ENCODE results near the gene FAM114A1. TPM values are rescaled to one million over a fixed set of nuclear protein-coding genes. Genes with fewer than 3 reads are reported as not detected.

Gene FAM114A1
- total and polyA plus RNA-seq, 2 experiments from 2014 or later: 13.0 to 14.5 TPM

DNA sequence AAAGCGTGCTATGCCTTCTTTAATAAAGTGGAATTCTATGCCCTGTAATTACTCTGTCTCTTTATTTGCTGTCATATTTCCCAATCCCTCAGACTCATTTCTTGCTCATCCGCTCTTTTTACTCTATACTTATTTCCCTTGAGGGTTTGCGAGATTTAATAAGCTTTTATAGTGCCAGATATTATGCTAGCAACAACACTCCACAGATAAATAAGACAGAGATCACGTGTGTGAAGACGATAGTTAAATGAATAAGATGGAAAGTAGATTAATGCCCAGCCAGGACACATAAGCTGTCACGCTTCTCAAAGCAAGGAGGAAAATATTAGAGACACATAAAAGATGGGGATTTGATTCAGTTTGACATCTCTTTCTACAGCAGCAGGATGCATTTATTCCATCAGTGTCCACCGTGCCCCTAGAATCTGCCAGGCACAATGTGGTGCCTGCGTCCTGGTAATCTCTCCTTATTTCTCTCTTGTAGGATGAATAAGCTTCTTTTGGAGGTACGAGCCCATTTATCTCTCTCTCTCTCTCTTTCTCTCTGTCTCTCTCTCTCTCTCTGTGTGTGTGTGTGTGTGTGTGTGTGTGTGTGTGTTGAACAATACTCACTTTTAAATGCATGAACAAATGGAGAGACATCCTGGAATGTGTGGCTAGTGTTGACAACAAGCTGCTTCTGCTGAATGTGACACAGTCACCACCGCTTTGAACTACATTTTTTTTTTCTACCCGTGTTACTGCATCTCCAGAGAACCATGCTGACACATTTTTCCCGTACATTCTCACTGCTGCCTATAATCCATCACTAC, 116.4 kb downstream of the FAM114A1 start (continued):
- TF ChIP-seq REST (IDR thresholded peaks at IDR 0.05; ENCODE audit: unreplicated experiment): no peak

GRCh38 chr4:38985410-38986100, 117.9 kb downstream of the FAM114A1 start:
- no peak for ATAC-seq
- no peaks in the 10 kb centered on the region for H3K79me2 ChIP-seq (replicated peaks; ENCODE audit: insufficient read depth)
- Mint-ChIP-seq H3K27me3 (ENCODE audit: insufficient read depth, low read depth, poor library complexity) (peaks cover 10% of the 10 kb centered on the region), H3K4me3 (no peak overlapping the region), H3K4me1 (peaks cover 14% of the 10 kb centered on the region), H3K36me3 (ENCODE audit: low read depth) (no peaks in the 10 kb centered on the region), H3K27ac (no peak overlapping the region), H3K9me3 (no peaks in the 10 kb centered on the region)
- H3K27me3 ChIP-seq (ENCODE audit: insufficient read depth): no peaks in the 10 kb centered on the region
- H3F3A ChIP-seq (replicated peaks; ENCODE audit: low read depth): no peaks in the 10 kb centered on the region
- H4K20me1 ChIP-seq (replicated peaks; ENCODE audit: insufficient read depth): no peaks in the 10 kb centered on the region
- no peaks in the 10 kb centered on the region for H3K36me3 ChIP-seq (ENCODE audit: insufficient read depth)
- no peaks in the 10 kb centered on the region for H3K9me2 ChIP-seq (ENCODE audit: insufficient read depth)
- DNase-seq (ENCODE audit: low spot score): no peak
- no peak overlapping the region for H3K4me2 ChIP-seq
- 0 out of 2 replicates have a peak overlapping the region, but pooled peaks have one; percentile 35 for H2AFZ ChIP-seq
- no peaks in the 10 kb centered on the region; the same call in 1 of the 2 replicates for H3K4me1 ChIP-seq (ENCODE audit: insufficient read depth)
- H3K27ac ChIP-seq (ENCODE audit: low read depth): no peak overlapping the region
- H3K4me3 ChIP-seq: no peak overlapping the region
- TF ChIP-seq EZH2phosphoT487 (IDR thresholded peaks at IDR 0.05; ENCODE audit: unreplicated experiment) (no peak), CTCF (conservative IDR thresholded peaks at IDR 0.05; ENCODE audit: low read depth in 2 of 2) (no peak), JUNB (IDR thresholded peaks at IDR 0.05; ENCODE audit: unreplicated experiment) (no peak), NANOG (IDR thresholded peaks at IDR 0.05; ENCODE audit: borderline replicate concordance) (no peak), CREB1 (CRISPR knock-in tag; IDR thresholded peaks at IDR 0.05; ENCODE audit: low read depth) (no peak), STAT1 (IDR thresholded peaks at IDR 0.05; ENCODE audit: unreplicated experiment) (no peak), ZNF462 (CRISPR knock-in tag; IDR thresholded peaks at IDR 0.05) (no peak), EZH2 (IDR thresholded peaks at IDR 0.05; ENCODE audit: low read depth, unreplicated experiment) (no peak), ZNF114 (CRISPR knock-in tag; IDR thresholded peaks at IDR 0.05) (no peak)
- TF ChIP-seq, protein P1, sequence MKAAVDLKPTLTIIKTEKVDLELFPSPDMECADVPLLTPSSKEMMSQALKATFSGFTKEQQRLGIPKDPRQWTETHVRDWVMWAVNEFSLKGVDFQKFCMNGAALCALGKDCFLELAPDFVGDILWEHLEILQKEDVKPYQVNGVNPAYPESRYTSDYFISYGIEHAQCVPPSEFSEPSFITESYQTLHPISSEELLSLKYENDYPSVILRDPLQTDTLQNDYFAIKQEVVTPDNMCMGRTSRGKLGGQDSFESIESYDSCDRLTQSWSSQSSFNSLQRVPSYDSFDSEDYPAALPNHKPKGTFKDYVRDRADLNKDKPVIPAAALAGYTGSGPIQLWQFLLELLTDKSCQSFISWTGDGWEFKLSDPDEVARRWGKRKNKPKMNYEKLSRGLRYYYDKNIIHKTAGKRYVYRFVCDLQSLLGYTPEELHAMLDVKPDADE (IDR thresholded peaks at IDR 0.05): no peak

All from GM23338 (cell line).